Suprapubic skin (tissue), 4 donors: ENCODE measurements around the gene ITPRIPL1. TPM values are rescaled to one million over a fixed set of nuclear protein-coding genes. Genes with fewer than 3 reads are reported as not detected.

ENCODE experiments used
- DNase-seq, 2 donors: peaks; one replicate each; pipeline ENCODE4 v3.0.0-alpha.2; 2019; ENCODE audit warnings: low spot score in 2 of 2
- H3K27ac ChIP-seq: fragments of 200-600 bp; sonication (generic); one replicate; pipeline ENCODE4 v1.5.1; 2019
- H3K27me3 ChIP-seq: fragments of 200-600 bp; sonication (generic); one replicate; pipeline ENCODE4 v1.5.1; 2019
- H3K36me3 ChIP-seq: fragments of 200-600 bp; sonication (generic); one replicate; pipeline ENCODE4 v1.5.1; 2019
- H3K4me1 ChIP-seq: fragments of 200-600 bp; sonication (generic); one replicate; pipeline ENCODE4 v1.5.1; 2019
- H3K4me3 ChIP-seq: fragments of 200-600 bp; sonication (generic); one replicate; pipeline ENCODE4 v1.5.1; 2019; ENCODE audit warnings: mild to moderate bottlenecking
- H3K9me3 ChIP-seq: fragments of 200-600 bp; sonication (generic); one replicate; pipeline ENCODE4 v1.5.1; 2019
- CTCF ChIP-seq, 2 donors: fragments of 200-600 bp in 1 of 2; fragments of 450-650 bp in 1 of 2; sonication (generic) in 1 of 2; IDR thresholded peaks; one replicate each; pipeline ENCODE4 v1.5.1; 2016 to 2019; ENCODE audit warnings: antibody characterized with exemption in 2 of 2, mild to moderate bottlenecking in 1 of 2, moderate library complexity in 1 of 2
- EP300 ChIP-seq: sonication (generic); formaldehyde crosslinking; IDR thresholded peaks from one replicate; pipeline ENCODE4 v1.6.1; 2017; ENCODE audit warnings: antibody characterized with exemption
- POLR2A ChIP-seq, 2 donors: fragments of 450-650 bp; IDR thresholded peaks; one replicate each; pipeline ENCODE4 v1.6.1; 2017; ENCODE audit warnings: antibody characterized with exemption in 2 of 2, mild to moderate bottlenecking in 2 of 2, moderate library complexity in 2 of 2
- POLR2AphosphoS5 ChIP-seq, 3 donors: sonication (generic); formaldehyde crosslinking; IDR thresholded peaks; one replicate each; pipeline ENCODE4 v1.6.1; 2017; ENCODE audit warnings: antibody characterized with exemption in 3 of 3
- WGBS: methylation state at CpG from one replicate; pipeline ENCODE4 v1.1.5; 2018; 5-methylcytosine and 5-hydroxymethylcytosine counted together
- total RNA-seq, 4 donors: library from RNA; depleted of rRNA; stranded (reverse); fragments of >200 nt; gene quantifications; one replicate each; pipeline ENCODE4 v1.1.0, GENCODE V29; 2016

Gene ITPRIPL1
- total RNA-seq, 4 donors from 2014 or later: 0.86 to 2.6 (median 2.2) TPM

DNA sequence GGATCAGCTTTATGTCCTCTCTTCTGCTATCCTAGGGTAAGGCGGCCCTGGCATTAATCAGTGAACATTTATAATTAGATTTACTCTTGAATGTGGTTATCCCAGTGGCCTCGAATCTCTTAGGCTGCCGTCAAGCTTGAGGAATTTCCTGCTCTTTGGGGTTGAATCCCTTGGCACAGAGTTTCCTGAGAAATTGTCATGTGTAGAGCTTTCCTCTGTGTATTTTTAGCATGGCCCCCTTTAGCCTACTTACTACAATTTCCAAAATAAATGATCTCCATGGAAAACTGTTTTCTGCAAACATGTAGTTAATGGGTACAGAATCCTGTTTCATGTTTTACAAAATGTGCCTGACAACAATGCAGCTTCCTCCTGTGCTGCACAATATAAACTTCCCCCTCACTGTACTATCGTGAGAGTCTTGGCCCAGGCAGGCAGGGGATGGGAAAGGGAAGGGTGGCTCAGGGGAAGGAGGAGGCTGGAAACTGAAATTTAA, 28.5 kb downstream of the ITPRIPL1 start:
- no peak overlapping the region for H3K27ac ChIP-seq
- no peak overlapping the region for H3K4me3 ChIP-seq
- TF ChIP-seq POLR2AphosphoS5 (IDR thresholded peaks at IDR 0.05) (no peak), CTCF (IDR thresholded peaks at IDR 0.05) (no peak), EP300 (no peak), POLR2A (IDR thresholded peaks at IDR 0.05) (no peak)
- no peaks in the 10 kb centered on the region for H3K36me3 ChIP-seq
- H3K9me3 ChIP-seq: no peaks in the 10 kb centered on the region
- peaks cover 18% of the 10 kb centered on the region for H3K4me1 ChIP-seq
- H3K27me3 ChIP-seq: no peaks in the 10 kb centered on the region
- no peak for DNase-seq
- 52% methylated on average over 4 of the region's 4 CpGs for WGBS

GRCh38 chr2:96354492-96354891, 29.4 kb downstream of the ITPRIPL1 start:
- Histone ChIP-seq H3K27me3 (no peaks in the 10 kb centered on the region), H3K4me3 (no peak overlapping the region), H3K9me3 (no peaks in the 10 kb centered on the region), H3K4me1 (peaks cover 18% of the 10 kb centered on the region), H3K36me3 (no peaks in the 10 kb centered on the region), H3K27ac (no peak overlapping the region)
- no peak for DNase-seq
- TF ChIP-seq POLR2AphosphoS5 (IDR thresholded peaks at IDR 0.05) (no peak), POLR2A (IDR thresholded peaks at IDR 0.05) (no peak), EP300 (no peak)
- WGBS: 79% methylated on average over 4 of the region's 4 CpGs

- Histone ChIP-seq H3K4me3 (no peak overlapping the region), H3K27me3 (no peaks in the 10 kb centered on the region), H3K36me3 (no peaks in the 10 kb centered on the region), H3K9me3 (no peaks in the 10 kb centered on the region), H3K4me1 (peaks cover 18% of the 10 kb centered on the region), H3K27ac (no peak overlapping the region)
- WGBS: 75% methylated on average over 6 of the region's 6 CpGs
- TF ChIP-seq POLR2A (IDR thresholded peaks at IDR 0.05) (no peak), EP300 (no peak), CTCF (IDR thresholded peaks at IDR 0.05) (no peak), POLR2AphosphoS5 (IDR thresholded peaks at IDR 0.05) (no peak)
- DNase-seq: no peak
Observed at GRCh38 chr2:96356889-96357288, 31.8 kb downstream of the ITPRIPL1 start.

GRCh38 chr2:96359310-96359709, 34.2 kb downstream of the ITPRIPL1 start:
- Histone ChIP-seq H3K36me3 (no peaks in the 10 kb centered on the region), H3K4me3 (no peak overlapping the region), H3K27me3 (no peaks in the 10 kb centered on the region), H3K4me1 (no peaks in the 10 kb centered on the region), H3K9me3 (no peaks in the 10 kb centered on the region), H3K27ac (no peak overlapping the region)
- 83% methylated on average over 2 of the region's 2 CpGs for WGBS
- no peak for TF ChIP-seq POLR2A (IDR thresholded peaks at IDR 0.05)
- TF ChIP-seq CTCF (IDR thresholded peaks at IDR 0.05): no peak
- no peak for TF ChIP-seq EP300
- no peak for TF ChIP-seq POLR2AphosphoS5 (IDR thresholded peaks at IDR 0.05)
- no peak for DNase-seq

GRCh38 chr2:96359866-96360265, 34.7 kb downstream of the ITPRIPL1 start:
- TF ChIP-seq POLR2AphosphoS5 (IDR thresholded peaks at IDR 0.05) (no peak), POLR2A (IDR thresholded peaks at IDR 0.05) (no peak), CTCF (IDR thresholded peaks at IDR 0.05) (no peak), EP300 (no peak)
- no peaks in the 10 kb centered on the region for H3K9me3 ChIP-seq
- WGBS: 87% methylated on average over 1 of the region's 1 CpG
- no peaks in the 10 kb centered on the region for H3K36me3 ChIP-seq
- H3K27ac ChIP-seq: no peak overlapping the region
- no peaks in the 10 kb centered on the region for H3K4me1 ChIP-seq
- H3K4me3 ChIP-seq: no peak overlapping the region
- H3K27me3 ChIP-seq: no peaks in the 10 kb centered on the region
- DNase-seq: no peak

- 100% methylated on average over 2 of the region's 2 CpGs for WGBS
- Histone ChIP-seq H3K4me3 (no peak overlapping the region), H3K4me1 (no peaks in the 10 kb centered on the region), H3K9me3 (no peaks in the 10 kb centered on the region), H3K27me3 (no peaks in the 10 kb centered on the region), H3K27ac (no peak overlapping the region), H3K36me3 (no peaks in the 10 kb centered on the region)
- DNase-seq: no peak
- no peak for TF ChIP-seq POLR2AphosphoS5 (IDR thresholded peaks at IDR 0.05)
- TF ChIP-seq CTCF (IDR thresholded peaks at IDR 0.05): no peak
- TF ChIP-seq EP300: no peak
- no peak for TF ChIP-seq POLR2A (IDR thresholded peaks at IDR 0.05)
Observed at GRCh38 chr2:96361751-96362150, 36.6 kb downstream of the ITPRIPL1 start.
